GM19025 (cell line): Measurements from ENCODE around the gene UCK1.
"Not testable (repeated sequence)": the region's sequence is repeated elsewhere in the genome, so short reads cannot be mapped to it uniquely, and the experiment has no call there.

Experiments used
- ATAC-seq: cut with Tn5 transposase; IDR thresholded peaks from one replicate; pipeline ENCODE4 v1.9.1; 2021; ENCODE audit warnings: mild to moderate bottlenecking, low read depth, moderate library complexity; ENCODE audit not compliant: unreplicated experiment

The UCK1 gene

GRCh38 chr9:131554843-131555351, 23.8 kb upstream of the UCK1 start:
- ATAC-seq, result no peak

- no peak for ATAC-seq
These were observed 23.2 kb upstream of the UCK1 start for GRCh38 chr9:131554087-131554842.

- ATAC-seq, result no peak
These were observed 21.0 kb upstream of the UCK1 start for GRCh38 chr9:131552030-131552429.

GRCh38 chr9:131550465-131550864, 19.4 kb upstream of the UCK1 start:
- ATAC-seq, result not testable (repeated sequence)

GRCh38 chr9:131549186-131549585, 18.1 kb upstream of the UCK1 start:
- not testable (repeated sequence) for ATAC-seq

GRCh38 chr9:131546336-131547084, 15.4 kb upstream of the UCK1 start:
- ATAC-seq, result no peak

- no peak for ATAC-seq
These were observed 14.8 kb upstream of the UCK1 start for GRCh38 chr9:131545786-131546335.

GRCh38 chr9:131545003-131545785, 14.1 kb upstream of the UCK1 start, which contains the start of gene PRRT1B:
Gene PRRT1B (plus strand): TSS chr9:131545523. CDS start chr9:131545616, 93 bp downstream.
- no peak for ATAC-seq

GRCh38 chr9:131543141-131543540, 12.1 kb upstream of the UCK1 start:
- ATAC-seq, result no peak

GRCh38 chr9:131539223-131539923, 8.3 kb upstream of the UCK1 start:
- ATAC-seq, result no peak

GRCh38 chr9:131537946-131538345, 6.9 kb upstream of the UCK1 start:
- no peak for ATAC-seq

GRCh38 chr9:131534721-131535237, 3.7 kb upstream of the UCK1 start:
- ATAC-seq, result no peak

- ATAC-seq, result no peak
These were observed 530 bp downstream of the UCK1 start for GRCh38 chr9:131530546-131530919.

- no peak for ATAC-seq
These were observed 1.2 kb downstream of the UCK1 start for GRCh38 chr9:131529597-131530545.

GRCh38 chr9:131528886-131529505, 2.1 kb downstream of the UCK1 start:
- no peak for ATAC-seq

- no peak for ATAC-seq
These were observed 2.9 kb downstream of the UCK1 start for GRCh38 chr9:131528186-131528585.

- no peak for ATAC-seq
These were observed 5.2 kb downstream of the UCK1 start for GRCh38 chr9:131525643-131526565.
